Loucy (cell line): ENCODE measurements around the gene IDH1.
A peak's percentile ranks its signal among the peaks of the same experiment; 100 is the strongest.

Experiments used
- H2AFZ ChIP-seq: fragments of 200-600 bp; sonication (generic); 2 replicates; pipeline ENCODE4 v1.6.0; 2016; ENCODE audit warnings: antibody characterized with exemption, mild to moderate bottlenecking, low read length, moderate library complexity
- H3F3A ChIP-seq: fragments of 200-600 bp; 2 replicates; pipeline ENCODE4 v1.6.0; 2016; ENCODE audit warnings: antibody characterized with exemption, low read depth, mild to moderate bottlenecking
- H3K27me3 ChIP-seq: fragments of 200-600 bp; sonication (generic); 2 replicates; pipeline ENCODE4 v1.6.1; 2014; ENCODE audit warnings: low read length, mild to moderate bottlenecking; ENCODE audit not compliant: insufficient read depth, poor library complexity, severe bottlenecking
- H3K36me3 ChIP-seq: fragments of 200-600 bp; sonication (generic); 2 replicates; pipeline ENCODE4 v1.6.1; 2016; ENCODE audit warnings: low read length; ENCODE audit not compliant: insufficient read depth
- H3K4me1 ChIP-seq: fragments of 200-600 bp; sonication (generic); 2 replicates; pipeline ENCODE4 v1.5.1; 2014; ENCODE audit warnings: low read length, mild to moderate bottlenecking; ENCODE audit not compliant: insufficient read depth, poor library complexity, severe bottlenecking
- H3K4me2 ChIP-seq: fragments of 200-600 bp; sonication (generic); 2 replicates; pipeline ENCODE4 v1.6.0; 2014; ENCODE audit warnings: antibody characterized with exemption, low read length, low read depth, mild to moderate bottlenecking; ENCODE audit not compliant: poor library complexity, severe bottlenecking
- H3K4me3 ChIP-seq: fragments of 200-600 bp; sonication (generic); 2 replicates; pipeline ENCODE4 v1.5.1; 2014; ENCODE audit warnings: low read length, mild to moderate bottlenecking, mixed read lengths; ENCODE audit not compliant: poor library complexity, severe bottlenecking
- H3K79me2 ChIP-seq: fragments of 200-600 bp; sonication (generic); 2 replicates; pipeline ENCODE4 v1.6.1; 2014; ENCODE audit warnings: low read length; ENCODE audit not compliant: insufficient read depth
- H3K9ac ChIP-seq: fragments of 200-600 bp; sonication (generic); 2 replicates; pipeline ENCODE4 v1.6.0; 2014; ENCODE audit warnings: mild to moderate bottlenecking, low read depth, low read length, moderate library complexity; ENCODE audit not compliant: poor library complexity, severe bottlenecking
- H3K9me2 ChIP-seq: fragments of 200-600 bp; sonication (generic); replicated peaks from 2 replicates; pipeline ENCODE4 v1.6.1; 2016; ENCODE audit warnings: low read depth, low read length, mixed read lengths
- H3K9me3 ChIP-seq: fragments of 200-600 bp; sonication (generic); 2 replicates; pipeline ENCODE4 v1.6.1; 2014; ENCODE audit warnings: mild to moderate bottlenecking, antibody characterized with exemption, low read length, low read depth; ENCODE audit not compliant: insufficient read depth
- H4K20me1 ChIP-seq: fragments of 200-600 bp; sonication (generic); 2 replicates; pipeline ENCODE4 v1.6.0; 2014; ENCODE audit warnings: antibody characterized with exemption, low read length, mild to moderate bottlenecking; ENCODE audit not compliant: insufficient read depth, poor library complexity, severe bottlenecking
- EZH2phosphoT487 ChIP-seq: fragments of 200-600 bp; IDR thresholded peaks from 2 replicates; pipeline ENCODE4 v1.6.1; 2018; ENCODE audit warnings: antibody characterized with exemption, mild to moderate bottlenecking, moderate library complexity, borderline replicate concordance
- TF ChIP-seq, protein P1 (sequence below): fragments of 200-600 bp; sonication (generic); conservative IDR thresholded peaks from 2 replicates; pipeline ENCODE4 v1.5.1; 2014; ENCODE audit warnings: mild to moderate bottlenecking, antibody characterized with exemption, low read length

The IDH1 gene

DNA sequence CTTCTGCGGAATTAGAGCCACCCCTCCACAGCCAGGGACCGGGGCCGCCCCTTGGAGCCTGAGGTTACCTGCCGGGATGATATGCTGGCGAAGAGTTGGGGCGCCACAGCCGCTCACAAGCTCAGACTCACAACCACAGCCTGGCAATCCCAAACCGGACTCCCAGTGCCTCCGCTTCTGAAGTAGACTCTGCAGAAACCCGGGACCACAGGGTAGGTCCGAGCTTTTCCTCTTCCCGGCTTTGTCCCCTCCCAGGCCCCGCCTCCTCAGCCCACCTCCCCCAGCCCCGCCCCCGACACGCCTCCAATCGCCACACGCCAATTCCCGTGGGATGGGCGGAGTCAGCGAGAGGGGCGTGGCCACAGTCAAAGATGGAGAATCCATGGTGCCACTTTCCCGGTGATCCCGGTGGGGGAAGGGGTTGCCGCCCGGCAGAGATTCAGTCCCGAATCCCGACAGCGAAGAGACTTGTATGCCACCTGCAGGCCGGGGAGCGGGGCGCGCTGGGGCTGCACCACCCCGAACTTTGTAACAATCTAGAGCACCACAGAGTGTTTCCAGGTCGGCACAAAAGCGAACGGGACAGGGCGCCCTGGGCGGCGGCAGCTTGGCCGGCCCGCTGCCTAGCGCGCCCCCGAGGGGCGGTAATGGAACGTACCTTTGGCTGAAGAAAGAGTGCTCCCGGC lies at the start of gene IDH1:
IDH1 (minus strand) TSS at position 201 of the 686 bp plus-strand sequence. CDS start 3,520 bp downstream, outside the sequence.
- H3K27me3 ChIP-seq: no peaks in the 10 kb centered on the region
- H2AFZ ChIP-seq: peak within 1 kb of the TSS; percentile 93
- no peaks in the 10 kb centered on the region for H3K9me3 ChIP-seq
- TF ChIP-seq, protein P1, sequence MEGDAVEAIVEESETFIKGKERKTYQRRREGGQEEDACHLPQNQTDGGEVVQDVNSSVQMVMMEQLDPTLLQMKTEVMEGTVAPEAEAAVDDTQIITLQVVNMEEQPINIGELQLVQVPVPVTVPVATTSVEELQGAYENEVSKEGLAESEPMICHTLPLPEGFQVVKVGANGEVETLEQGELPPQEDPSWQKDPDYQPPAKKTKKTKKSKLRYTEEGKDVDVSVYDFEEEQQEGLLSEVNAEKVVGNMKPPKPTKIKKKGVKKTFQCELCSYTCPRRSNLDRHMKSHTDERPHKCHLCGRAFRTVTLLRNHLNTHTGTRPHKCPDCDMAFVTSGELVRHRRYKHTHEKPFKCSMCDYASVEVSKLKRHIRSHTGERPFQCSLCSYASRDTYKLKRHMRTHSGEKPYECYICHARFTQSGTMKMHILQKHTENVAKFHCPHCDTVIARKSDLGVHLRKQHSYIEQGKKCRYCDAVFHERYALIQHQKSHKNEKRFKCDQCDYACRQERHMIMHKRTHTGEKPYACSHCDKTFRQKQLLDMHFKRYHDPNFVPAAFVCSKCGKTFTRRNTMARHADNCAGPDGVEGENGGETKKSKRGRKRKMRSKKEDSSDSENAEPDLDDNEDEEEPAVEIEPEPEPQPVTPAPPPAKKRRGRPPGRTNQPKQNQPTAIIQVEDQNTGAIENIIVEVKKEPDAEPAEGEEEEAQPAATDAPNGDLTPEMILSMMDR: peak; percentile 76
- TF ChIP-seq EZH2phosphoT487: no peak
- H3K4me1 ChIP-seq: peaks cover 47% of the 10 kb centered on the region
- H3K4me2 ChIP-seq: peak within 1 kb of the TSS; percentile 94
- H3K4me3 ChIP-seq: peak within 1 kb of the TSS; percentile 94
- no peaks in the 10 kb centered on the region for H3F3A ChIP-seq
- H3K9ac ChIP-seq: peak within 1 kb of the TSS; percentile 92
- peaks cover 41% of the 10 kb centered on the region for H4K20me1 ChIP-seq
- peaks cover 23% of the 10 kb centered on the region for H3K36me3 ChIP-seq
- H3K9me2 ChIP-seq: no peaks in the 10 kb centered on the region
- H3K79me2 ChIP-seq: peaks cover 52% of the 10 kb centered on the region

DNA sequence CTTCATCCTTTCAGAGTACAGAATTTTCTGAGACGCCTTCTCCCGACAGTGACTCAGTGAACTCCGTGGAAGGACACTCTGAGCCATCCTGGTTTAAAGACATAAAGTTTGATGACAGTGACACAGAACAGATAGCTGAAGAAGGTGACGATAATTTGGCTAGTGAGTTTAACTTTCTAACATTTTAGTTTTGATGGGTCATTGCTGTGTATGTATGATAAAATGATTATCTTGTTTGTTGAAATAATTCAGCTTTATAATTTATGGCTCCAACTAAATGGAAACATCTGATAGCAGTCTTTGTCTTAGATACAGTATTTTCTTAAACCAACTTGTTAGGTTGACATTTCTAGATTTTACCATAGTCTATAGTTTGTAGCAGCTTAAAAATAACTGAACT lies 49.3 kb upstream of the IDH1 start:
- H2AFZ ChIP-seq: no peak overlapping the region
- H3F3A ChIP-seq: no peaks in the 10 kb centered on the region
- no peak overlapping the region for H3K4me2 ChIP-seq
- peaks cover 88% of the 10 kb centered on the region for H3K36me3 ChIP-seq
- H3K9me2 ChIP-seq: no peaks in the 10 kb centered on the region
- no peak overlapping the region for H3K4me3 ChIP-seq
- no peaks in the 10 kb centered on the region; the same call in 1 of the 2 replicates for H3K79me2 ChIP-seq
- TF ChIP-seq EZH2phosphoT487: no peak
- TF ChIP-seq, protein P1: no peak
- peaks cover 3% of the 10 kb centered on the region for H4K20me1 ChIP-seq
- H3K9ac ChIP-seq: no peak overlapping the region
- H3K27me3 ChIP-seq: no peaks in the 10 kb centered on the region
- no peaks in the 10 kb centered on the region for H3K9me3 ChIP-seq
- no peaks in the 10 kb centered on the region for H3K4me1 ChIP-seq

- no peaks in the 10 kb centered on the region for H3K27me3 ChIP-seq
- H3F3A ChIP-seq: no peaks in the 10 kb centered on the region
- peaks cover 92% of the 10 kb centered on the region for H3K36me3 ChIP-seq
- peaks cover 22% of the 10 kb centered on the region for H4K20me1 ChIP-seq
- H3K9me2 ChIP-seq: no peaks in the 10 kb centered on the region
- no peaks in the 10 kb centered on the region for H3K4me1 ChIP-seq
- no peak overlapping the region for H2AFZ ChIP-seq
- H3K4me3 ChIP-seq: no peak overlapping the region
- H3K9me3 ChIP-seq: no peaks in the 10 kb centered on the region
- no peak overlapping the region for H3K4me2 ChIP-seq
- H3K9ac ChIP-seq: no peak overlapping the region
- H3K79me2 ChIP-seq: peaks cover 14% of the 10 kb centered on the region
- TF ChIP-seq, protein P1: no peak
- TF ChIP-seq EZH2phosphoT487: no peak
Measured at GRCh38 chr2:208300847-208301618, 46.2 kb upstream of the IDH1 start.
